Measurements from ENCODE around the gene KRT81.
"Not testable (repeated sequence)": the region's sequence is repeated elsewhere in the genome, so short reads cannot be mapped to it uniquely, and the experiment has no call there.

The KRT81 gene

DNA sequence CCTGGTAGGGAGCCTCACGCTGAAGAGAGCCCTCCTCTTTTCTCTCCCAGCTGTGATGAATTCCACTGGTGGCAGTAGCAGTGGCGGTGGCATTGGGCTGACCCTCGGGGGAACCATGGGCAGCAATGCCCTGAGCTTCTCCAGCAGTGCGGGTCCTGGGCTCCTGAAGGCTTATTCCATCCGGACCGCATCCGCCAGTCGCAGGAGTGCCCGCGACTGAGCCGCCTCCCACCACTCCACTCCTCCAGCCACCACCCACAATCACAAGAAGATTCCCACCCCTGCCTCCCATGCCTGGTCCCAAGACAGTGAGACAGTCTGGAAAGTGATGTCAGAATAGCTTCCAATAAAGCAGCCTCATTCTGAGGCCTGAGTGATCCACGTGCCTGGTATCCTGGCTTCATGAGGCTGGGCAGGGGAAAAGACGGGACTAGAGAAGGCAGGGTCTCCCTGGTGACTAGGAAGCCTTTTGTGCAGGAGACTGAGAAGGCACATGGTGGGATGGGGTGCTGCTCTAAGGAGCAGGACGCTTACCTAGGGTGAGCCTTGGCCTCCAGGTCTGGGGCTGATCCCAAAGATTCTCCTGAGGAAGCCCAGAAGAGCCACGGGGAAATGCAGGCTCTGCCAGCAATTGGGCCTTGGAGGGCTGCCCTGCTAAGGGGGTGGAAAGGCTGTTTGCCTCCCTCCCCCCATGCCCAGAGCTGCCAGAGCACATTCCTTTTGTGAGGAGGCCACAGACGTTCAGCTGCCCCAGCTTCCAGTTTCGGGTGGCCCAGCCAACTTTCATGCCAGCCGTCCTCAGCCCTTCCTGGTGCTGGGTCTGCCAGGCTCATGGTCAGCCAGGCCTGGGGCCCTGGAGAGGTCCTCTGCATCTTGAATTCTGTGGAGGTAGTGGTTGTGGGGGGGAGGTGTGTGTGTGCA is 42.5 kb downstream of the KRT81 start:
- no peak overlapping the region for H3K27ac Mint-ChIP-seq
- H3K4me3 Mint-ChIP-seq: no peak overlapping the region
- H3K36me3 Mint-ChIP-seq: no peaks in the 10 kb centered on the region
- no peaks in the 10 kb centered on the region for H3K9me3 Mint-ChIP-seq
- ATAC-seq: no peak
- peaks cover 58% of the 10 kb centered on the region for H3K27me3 Mint-ChIP-seq
- peaks cover 24% of the 10 kb centered on the region for H3K4me1 Mint-ChIP-seq

DNA sequence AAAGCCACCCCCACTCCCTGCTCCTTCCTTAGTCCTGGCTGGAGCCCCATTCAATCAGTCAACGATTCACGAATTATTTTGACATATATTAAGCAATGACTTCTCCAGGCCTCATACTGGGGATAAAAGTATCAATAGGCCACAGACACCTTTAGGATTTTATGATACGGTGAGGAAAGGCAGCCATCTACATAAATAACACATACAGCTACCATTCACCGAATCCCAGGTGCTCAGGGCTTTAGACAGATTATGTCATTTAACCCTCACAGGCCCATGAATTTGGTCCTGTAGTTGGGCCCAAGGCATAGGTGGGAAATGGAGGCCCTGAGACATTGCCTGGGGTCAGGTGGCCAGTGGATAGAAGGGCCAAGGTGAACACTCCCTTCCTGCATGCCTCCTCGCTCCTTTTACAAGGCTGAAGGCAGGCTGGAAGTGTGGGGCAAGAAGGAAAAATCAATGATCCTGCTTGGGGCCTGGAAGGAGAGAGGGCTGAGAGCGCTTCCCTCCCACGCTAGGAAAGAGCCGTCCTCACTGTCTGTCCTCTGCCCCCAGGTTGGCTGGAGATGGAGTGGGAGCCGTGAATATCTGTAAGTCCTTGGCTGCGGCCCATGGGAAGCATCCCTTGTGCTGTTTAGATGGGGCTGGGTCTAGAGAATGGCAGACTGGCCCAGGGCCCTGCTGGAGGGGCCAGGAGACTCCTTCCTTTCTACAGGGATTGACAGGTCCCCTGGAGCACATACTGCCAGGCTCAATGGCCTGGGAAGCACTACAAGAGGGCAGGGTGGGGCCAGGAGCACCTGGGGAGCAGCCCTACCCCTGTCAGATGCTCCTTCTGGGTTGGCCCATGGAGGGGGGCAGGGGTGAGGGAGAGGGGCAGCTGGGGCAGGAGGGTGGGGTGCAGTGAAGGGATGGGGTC is 43.5 kb downstream of the KRT81 start:
- Mint-ChIP-seq H3K9me3 (no peaks in the 10 kb centered on the region), H3K27me3 (peaks cover 65% of the 10 kb centered on the region), H3K4me3 (no peak overlapping the region), H3K36me3 (no peaks in the 10 kb centered on the region), H3K4me1 (peaks cover 30% of the 10 kb centered on the region), H3K27ac (peak overlapping the region; percentile 11)
- no peak for ATAC-seq

DNA sequence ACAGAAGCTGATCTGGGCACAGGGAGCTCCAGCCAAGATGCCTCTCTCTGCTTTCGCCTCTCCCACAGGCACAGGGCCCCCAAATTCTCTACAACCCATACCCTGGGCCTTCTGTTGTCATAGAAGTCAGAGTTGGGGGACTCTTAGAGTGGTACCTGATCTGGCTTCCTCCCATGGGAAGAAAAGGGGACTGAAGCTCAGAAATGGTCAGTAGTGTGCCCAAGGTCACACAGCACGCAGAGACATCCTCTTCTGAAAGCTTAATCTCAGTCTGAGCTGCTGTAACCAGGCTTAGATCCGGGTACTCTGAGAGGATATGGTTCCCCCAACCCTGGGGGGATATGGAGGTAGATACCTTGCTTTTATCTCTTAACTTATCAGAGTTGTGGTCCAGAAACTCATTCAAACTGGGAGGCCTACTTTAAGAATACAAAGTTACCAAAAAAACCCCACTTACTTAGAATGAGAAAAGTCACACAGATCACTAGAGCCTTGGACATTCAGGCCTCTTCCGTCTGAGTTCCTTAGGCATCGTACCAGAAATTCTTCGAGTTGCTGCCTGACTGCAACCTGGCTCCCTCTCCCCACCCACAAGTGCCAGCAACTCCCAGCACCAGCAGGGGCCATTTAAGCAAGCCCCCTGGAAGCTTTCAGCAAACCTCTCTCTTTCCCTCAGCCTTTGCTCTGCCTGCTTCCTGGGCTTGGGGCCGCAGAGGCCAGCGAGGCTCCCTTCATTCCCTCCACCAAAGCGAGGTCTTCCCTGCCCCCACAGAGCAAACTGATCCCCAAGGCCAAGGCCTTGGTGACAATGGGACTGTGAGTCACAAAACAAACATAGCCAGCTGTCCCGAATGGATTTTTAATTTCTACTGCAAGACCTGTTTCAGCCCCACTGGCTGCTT is 44.4 kb downstream of the KRT81 start:
- Mint-ChIP-seq H3K36me3 (no peaks in the 10 kb centered on the region), H3K9me3 (no peaks in the 10 kb centered on the region), H3K4me1 (peaks cover 30% of the 10 kb centered on the region), H3K27me3 (peaks cover 72% of the 10 kb centered on the region), H3K27ac (peak overlapping the region; percentile 11), H3K4me3 (no peak overlapping the region)
- ATAC-seq: no peak

- Mint-ChIP-seq H3K9me3 (no peaks in the 10 kb centered on the region), H3K27ac (no peak overlapping the region), H3K4me3 (no peak overlapping the region)
These were observed 45.3 kb downstream of the KRT81 start for GRCh38 chr12:52245962-52246569.

GRCh38 chr12:52245259-52245961 is 45.9 kb downstream of the KRT81 start:
- Mint-ChIP-seq H3K36me3 (no peaks in the 10 kb centered on the region), H3K9me3 (no peaks in the 10 kb centered on the region)
- no peak for ATAC-seq

More at GRCh38 chr12:52245962-52246569, 45.3 kb downstream of the KRT81 start:
- Mint-ChIP-seq H3K4me1 (peaks cover 30% of the 10 kb centered on the region), H3K27me3 (peaks cover 72% of the 10 kb centered on the region), H3K36me3 (no peaks in the 10 kb centered on the region)
- no peak for ATAC-seq

GRCh38 chr12:52244615-52244994 is 46.7 kb downstream of the KRT81 start:
- H3K27ac Mint-ChIP-seq: peak overlapping the region; percentile 81
- H3K27me3 Mint-ChIP-seq: peaks cover 57% of the 10 kb centered on the region
- no peaks in the 10 kb centered on the region for H3K9me3 Mint-ChIP-seq
- H3K4me1 Mint-ChIP-seq: peaks cover 24% of the 10 kb centered on the region
- no peaks in the 10 kb centered on the region for H3K36me3 Mint-ChIP-seq
- H3K4me3 Mint-ChIP-seq: peak overlapping the region; percentile 63
- ATAC-seq: peak; percentile 1

More at GRCh38 chr12:52245259-52245961, 45.9 kb downstream of the KRT81 start:
- peaks cover 30% of the 10 kb centered on the region for H3K4me1 Mint-ChIP-seq
- H3K27ac Mint-ChIP-seq: no peak overlapping the region
- H3K4me3 Mint-ChIP-seq: no peak overlapping the region
- peaks cover 65% of the 10 kb centered on the region for H3K27me3 Mint-ChIP-seq

GRCh38 chr12:52243856-52244614 is 47.3 kb downstream of the KRT81 start:
- no peaks in the 10 kb centered on the region for H3K9me3 Mint-ChIP-seq
- H3K4me3 Mint-ChIP-seq: peak overlapping the region; percentile 63
- peak; percentile 92 for ATAC-seq
- no peaks in the 10 kb centered on the region for H3K36me3 Mint-ChIP-seq
- peaks cover 52% of the 10 kb centered on the region for H3K27me3 Mint-ChIP-seq
- H3K27ac Mint-ChIP-seq: peak overlapping the region; percentile 81
- peaks cover 21% of the 10 kb centered on the region for H3K4me1 Mint-ChIP-seq

DNA sequence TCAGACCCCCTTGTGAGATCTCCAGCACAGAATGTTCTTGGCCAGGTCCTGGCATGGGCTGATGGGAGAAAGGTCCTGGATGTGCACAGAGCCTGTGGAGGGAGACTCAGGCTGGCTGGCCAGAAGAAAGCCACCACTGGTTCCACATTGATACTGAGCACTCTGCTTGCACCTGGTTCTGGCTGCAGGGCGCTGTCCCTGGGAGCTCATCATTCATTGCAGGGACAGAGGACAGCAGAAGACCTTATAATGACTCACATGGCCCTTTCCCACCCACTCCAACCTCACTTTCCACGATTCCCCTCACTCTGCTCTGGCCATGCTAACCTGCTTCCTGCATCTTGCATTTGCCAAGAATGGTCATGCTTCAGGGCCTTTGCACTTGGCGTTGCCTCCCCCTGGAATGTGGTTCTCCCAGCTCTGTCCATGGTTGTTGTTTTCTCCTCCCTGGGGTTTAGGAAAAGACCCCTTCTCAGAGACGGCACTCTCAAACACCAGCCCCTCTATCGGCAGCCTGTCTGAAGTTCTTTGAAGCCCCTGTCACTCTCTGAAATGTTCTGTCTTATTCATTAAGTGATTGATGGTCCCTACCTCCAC is 48.0 kb downstream of the KRT81 start:
- no peaks in the 10 kb centered on the region for H3K9me3 Mint-ChIP-seq
- ATAC-seq: no peak
- H3K4me3 Mint-ChIP-seq: no peak overlapping the region
- H3K4me1 Mint-ChIP-seq: peaks cover 21% of the 10 kb centered on the region
- no peaks in the 10 kb centered on the region for H3K36me3 Mint-ChIP-seq
- peaks cover 45% of the 10 kb centered on the region for H3K27me3 Mint-ChIP-seq
- peak overlapping the region; percentile 81 for H3K27ac Mint-ChIP-seq

DNA sequence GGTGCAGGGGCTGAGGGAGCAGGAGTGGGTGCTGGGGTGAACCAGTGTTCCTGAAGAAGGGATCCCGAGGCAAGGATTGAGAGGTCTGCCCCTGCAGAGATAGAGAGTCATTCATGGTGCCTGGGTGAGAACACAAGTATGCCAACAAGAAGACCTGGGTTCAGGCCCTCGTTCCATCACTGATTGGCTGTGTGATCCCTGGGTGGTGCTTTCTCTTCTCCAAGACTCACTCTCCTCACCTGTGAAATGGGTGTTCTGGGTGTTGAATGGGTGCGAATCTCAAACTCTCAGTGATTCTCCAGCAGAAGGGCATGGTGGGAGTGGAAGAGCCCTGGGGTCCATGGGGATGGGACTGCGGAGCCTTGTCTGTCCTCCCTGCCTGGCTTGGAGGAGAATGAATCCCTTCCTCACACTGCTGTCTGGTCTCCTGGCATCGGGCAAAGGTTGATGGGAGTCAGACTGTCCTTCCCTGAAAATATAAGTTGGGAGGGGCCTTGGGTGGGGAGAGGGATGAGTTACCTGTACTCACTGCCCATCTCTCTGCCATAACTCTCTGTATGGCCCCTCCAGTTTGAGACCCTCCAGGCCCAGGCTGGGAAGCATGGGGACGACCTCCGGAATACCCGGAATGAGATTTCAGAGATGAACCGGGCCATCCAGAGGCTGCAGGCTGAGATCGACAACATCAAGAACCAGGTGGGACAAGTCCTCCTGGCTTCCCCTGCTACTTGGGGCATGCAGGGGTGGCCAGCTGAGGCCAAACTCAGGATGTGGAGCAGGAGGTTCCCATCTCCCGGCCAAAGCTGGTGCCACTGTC is 48.7 kb downstream of the KRT81 start:
- no peak overlapping the region for H3K4me3 Mint-ChIP-seq
- peaks cover 38% of the 10 kb centered on the region for H3K27me3 Mint-ChIP-seq
- H3K4me1 Mint-ChIP-seq: peaks cover 21% of the 10 kb centered on the region
- no peaks in the 10 kb centered on the region for H3K36me3 Mint-ChIP-seq
- no peak for ATAC-seq
- no peak overlapping the region for H3K27ac Mint-ChIP-seq
- H3K9me3 Mint-ChIP-seq: no peaks in the 10 kb centered on the region

GRCh38 chr12:52241205-52241842 is 50.0 kb downstream of the KRT81 start:
- H3K27me3 Mint-ChIP-seq: peaks cover 26% of the 10 kb centered on the region
- no peaks in the 10 kb centered on the region for H3K9me3 Mint-ChIP-seq
- no peak overlapping the region for H3K4me3 Mint-ChIP-seq
- ATAC-seq: no peak
- peaks cover 19% of the 10 kb centered on the region for H3K4me1 Mint-ChIP-seq
- H3K27ac Mint-ChIP-seq: no peak overlapping the region
- H3K36me3 Mint-ChIP-seq: no peaks in the 10 kb centered on the region

DNA sequence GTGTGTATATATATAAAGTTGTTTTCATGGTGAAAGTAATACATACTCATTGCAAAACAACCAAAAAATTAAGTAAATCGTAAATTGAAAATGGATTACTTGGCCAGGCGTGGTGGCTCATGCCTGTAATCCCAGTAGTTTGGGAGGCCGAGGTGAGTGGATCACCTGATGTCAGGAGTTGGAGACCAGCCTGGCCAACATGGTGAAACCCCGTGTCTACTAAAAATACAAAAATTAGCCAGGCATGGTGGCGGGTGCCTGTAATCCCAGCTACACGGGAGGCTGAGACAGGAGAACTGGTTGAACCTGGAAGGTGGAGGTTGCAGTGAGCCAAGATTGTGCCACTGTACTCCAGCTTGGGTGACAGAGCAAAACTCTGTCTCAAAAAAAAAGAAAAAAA is 51.1 kb downstream of the KRT81 start:
- H3K27me3 Mint-ChIP-seq: peaks cover 27% of the 10 kb centered on the region
- H3K36me3 Mint-ChIP-seq, H3K4me3 Mint-ChIP-seq, H3K27ac Mint-ChIP-seq, H3K9me3 Mint-ChIP-seq, ATAC-seq: not testable (repeated sequence)
- H3K4me1 Mint-ChIP-seq: peaks cover 15% of the 10 kb centered on the region

DNA sequence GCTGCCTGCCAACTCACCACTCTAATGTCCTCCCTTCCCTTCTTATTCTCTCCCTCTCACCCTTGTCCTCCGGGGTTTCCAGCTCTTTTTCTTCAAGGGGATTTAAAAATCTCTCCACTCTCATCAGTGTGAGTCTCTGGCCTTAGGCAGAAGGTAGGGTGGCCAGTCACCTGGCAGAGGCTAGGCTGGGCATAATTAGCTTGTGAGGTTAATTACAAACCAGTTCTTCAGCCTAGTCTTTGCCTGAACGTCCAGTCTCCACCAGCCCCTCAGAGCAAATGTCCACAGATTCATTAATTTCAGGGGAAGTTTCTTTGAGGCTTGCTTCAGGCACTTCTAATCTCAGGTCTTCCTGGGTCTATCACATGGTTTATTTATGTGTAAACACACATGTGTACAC is 51.6 kb downstream of the KRT81 start:
- Mint-ChIP-seq H3K36me3 (no peaks in the 10 kb centered on the region), H3K27ac (no peak overlapping the region), H3K4me3 (no peak overlapping the region), H3K4me1 (peaks cover 15% of the 10 kb centered on the region), H3K9me3 (no peaks in the 10 kb centered on the region), H3K27me3 (peaks cover 32% of the 10 kb centered on the region)
- ATAC-seq: no peak
